ENCODE data around the gene PHOSPHO1.
"Not testable (repeated sequence)": the region's sequence is repeated elsewhere in the genome, so short reads cannot be mapped to it uniquely, and the experiment has no call there.

The PHOSPHO1 gene

GRCh38 chr17:49269356-49269755 is 38.8 kb upstream of the PHOSPHO1 start:
- TF ChIP-seq, protein P1, sequence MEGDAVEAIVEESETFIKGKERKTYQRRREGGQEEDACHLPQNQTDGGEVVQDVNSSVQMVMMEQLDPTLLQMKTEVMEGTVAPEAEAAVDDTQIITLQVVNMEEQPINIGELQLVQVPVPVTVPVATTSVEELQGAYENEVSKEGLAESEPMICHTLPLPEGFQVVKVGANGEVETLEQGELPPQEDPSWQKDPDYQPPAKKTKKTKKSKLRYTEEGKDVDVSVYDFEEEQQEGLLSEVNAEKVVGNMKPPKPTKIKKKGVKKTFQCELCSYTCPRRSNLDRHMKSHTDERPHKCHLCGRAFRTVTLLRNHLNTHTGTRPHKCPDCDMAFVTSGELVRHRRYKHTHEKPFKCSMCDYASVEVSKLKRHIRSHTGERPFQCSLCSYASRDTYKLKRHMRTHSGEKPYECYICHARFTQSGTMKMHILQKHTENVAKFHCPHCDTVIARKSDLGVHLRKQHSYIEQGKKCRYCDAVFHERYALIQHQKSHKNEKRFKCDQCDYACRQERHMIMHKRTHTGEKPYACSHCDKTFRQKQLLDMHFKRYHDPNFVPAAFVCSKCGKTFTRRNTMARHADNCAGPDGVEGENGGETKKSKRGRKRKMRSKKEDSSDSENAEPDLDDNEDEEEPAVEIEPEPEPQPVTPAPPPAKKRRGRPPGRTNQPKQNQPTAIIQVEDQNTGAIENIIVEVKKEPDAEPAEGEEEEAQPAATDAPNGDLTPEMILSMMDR (IDR thresholded peaks at IDR 0.05; ENCODE audit: insufficient read depth, low read length, missing control alignments), result no peak
- H3K4me3 ChIP-seq (ENCODE audit: low read depth, low read length), result no peak overlapping the region
- no peak for DNase-seq (ENCODE audit: low read depth, low spot score)
- POLR2A ChIA-PET, result no interaction called here
- CTCF ChIA-PET, result no interaction called here

DNA sequence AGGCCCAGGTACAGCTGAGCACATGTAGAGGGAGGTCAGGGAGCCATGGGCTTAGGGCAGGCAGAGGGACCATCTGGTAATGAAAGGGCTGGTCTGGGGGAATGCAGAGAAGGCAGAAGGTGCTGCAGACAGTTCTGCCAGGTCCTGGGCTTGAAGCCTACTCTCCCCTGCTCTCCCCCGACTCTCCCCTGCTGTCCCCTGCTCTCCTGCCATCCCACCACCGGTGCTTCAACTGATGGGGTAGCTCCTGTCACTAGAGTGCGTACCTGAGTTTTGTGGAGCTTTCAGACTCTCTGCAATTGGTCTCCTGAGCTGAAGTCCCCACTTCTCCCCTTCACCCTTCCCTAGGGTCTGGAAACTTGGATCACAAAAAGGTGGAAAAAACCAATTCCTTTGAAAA is 37.3 kb upstream of the PHOSPHO1 start:
- no peak overlapping the region for H3K4me3 ChIP-seq (ENCODE audit: low read depth, low read length)
- DNase-seq (ENCODE audit: low read depth, low spot score), result no peak
- CTCF ChIA-PET, result interaction anchor here (0.9 to 1.0 kb wide), 2 partner anchors 23 to 87 kb away, joined by 3 to 4 read pairs; no protein-coding TSS in a partner anchor
- TF ChIP-seq, protein P1 (IDR thresholded peaks at IDR 0.05; ENCODE audit: insufficient read depth, low read length, missing control alignments), result no peak
- POLR2A ChIA-PET, result no interaction called here

GRCh38 chr17:49266233-49266632 is 35.6 kb upstream of the PHOSPHO1 start:
- no peak overlapping the region for H3K4me3 ChIP-seq (ENCODE audit: low read depth, low read length)
- ChIA-PET CTCF (interaction anchor here (1.3 kb wide), 1 partner anchor 25 kb away, joined by 3 read pairs; no protein-coding TSS in a partner anchor), POLR2A (no interaction called here)
- no peak for DNase-seq (ENCODE audit: low read depth, low spot score)
- TF ChIP-seq, protein P1 (IDR thresholded peaks at IDR 0.05; ENCODE audit: insufficient read depth, low read length, missing control alignments), result no peak

DNA sequence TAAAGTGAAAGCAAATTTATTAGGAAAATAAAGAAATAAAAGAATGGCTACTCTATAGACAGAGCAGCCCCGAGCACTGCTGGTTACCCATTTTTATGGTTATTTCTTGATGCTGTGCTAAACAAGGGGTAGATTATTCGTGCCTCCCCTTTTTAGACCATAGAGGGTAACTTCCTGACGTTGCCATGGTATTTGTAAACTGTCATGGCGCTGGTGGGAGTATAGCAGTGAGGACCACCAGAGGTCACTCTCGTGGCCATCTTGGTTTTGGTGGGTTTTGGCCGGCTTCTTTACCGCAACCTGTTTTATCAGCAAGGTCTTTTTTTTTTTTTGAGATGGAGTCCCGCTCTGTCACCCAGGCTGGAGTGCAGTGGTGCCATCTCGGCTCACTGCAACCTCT is 31.0 kb upstream of the PHOSPHO1 start:
- POLR2A ChIA-PET; H3K4me3 ChIP-seq (ENCODE audit: low read depth, low read length); DNase-seq (ENCODE audit: low read depth, low spot score): not testable (repeated sequence)
- CTCF ChIA-PET, result interaction anchor here (2.6 kb wide), 1 partner anchor 29 kb away, joined by 13 read pairs; no protein-coding TSS in a partner anchor

DNA sequence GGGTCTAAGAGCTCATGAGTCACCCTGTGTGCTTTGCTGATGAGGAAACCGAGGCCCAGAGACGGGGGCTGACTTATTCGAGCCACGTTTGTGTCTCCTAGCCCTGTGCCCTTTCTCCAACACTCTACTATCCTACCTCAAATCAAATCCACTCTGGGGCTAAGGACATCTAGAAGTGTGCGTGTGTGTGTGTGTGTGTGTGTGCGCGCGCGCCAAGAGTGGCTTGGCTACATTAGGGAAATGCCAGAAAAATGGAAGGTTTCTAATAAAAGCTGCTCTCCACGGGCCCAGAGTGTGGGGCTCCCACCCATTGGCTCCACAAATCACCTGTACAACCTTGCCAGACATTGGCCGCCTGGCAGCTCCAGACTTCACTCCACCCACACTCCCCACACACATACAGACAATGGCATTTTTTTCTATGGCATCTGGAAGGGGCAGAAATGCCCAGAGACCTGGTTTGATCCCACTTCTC is 30.3 kb upstream of the PHOSPHO1 start:
- ChIA-PET POLR2A (no interaction called here), CTCF (interaction anchor here (1.3 to 2.6 kb wide), 5 partner anchors 30 to 81 kb away, joined by 3 to 13 read pairs (median 5); no protein-coding TSS in a partner anchor)
- peak; percentile 21 for DNase-seq (ENCODE audit: low read depth, low spot score)
- peak overlapping the region; percentile 52 for H3K4me3 ChIP-seq (ENCODE audit: low read depth, low read length)
- TF ChIP-seq, protein P1 (IDR thresholded peaks at IDR 0.05; ENCODE audit: insufficient read depth, low read length, missing control alignments), result no peak

GRCh38 chr17:49260011-49260816 is 29.6 kb upstream of the PHOSPHO1 start:
- POLR2A ChIA-PET, result interaction anchor here (0.6 kb wide), 1 partner anchor 59 kb away, joined by 3 read pairs; no protein-coding TSS in a partner anchor
- TF ChIP-seq, protein P1 (IDR thresholded peaks at IDR 0.05; ENCODE audit: insufficient read depth, low read length, missing control alignments), result no peak
- CTCF ChIA-PET, result interaction anchor here (1.3 to 2.6 kb wide), 6 partner anchors 12 to 80 kb away, joined by 3 to 13 read pairs (median 4); no protein-coding TSS in a partner anchor
- DNase-seq (ENCODE audit: low read depth, low spot score), result no peak
- peak overlapping the region; percentile 52 for H3K4me3 ChIP-seq (ENCODE audit: low read depth, low read length)
